Activated CD4-positive, alpha-beta memory T cell treated with anti-CD3 and anti-CD28 coated beads, Interleukin-2, amount 10 ng/mL, durations not matched to agents 7 days and 5 days (primary cell): Measurements from ENCODE around the gene DNAJC5G. TPM values are rescaled to one million over a fixed set of nuclear protein-coding genes. Genes with fewer than 3 reads are reported as not detected.
A peak's percentile ranks its signal among the peaks of the same experiment; 100 is the strongest.
"Not testable (repeated sequence)": the region's sequence is repeated elsewhere in the genome, so short reads cannot be mapped to it uniquely, and the experiment has no call there.

ENCODE experiments used
- CTCF ChIA-PET: fragments of 350-600 bp; sonication (Branson Sonifier 250); formaldehyde crosslinking; loops from one replicate; lab custom pipeline; 2021; ENCODE audit warnings: antibody characterized with exemption, inconsistent platforms; lab: Charles Lee
- POLR2A ChIA-PET: fragments of 350-600 bp; sonication (Branson Sonifier 250); formaldehyde crosslinking; loops from one replicate; lab custom pipeline; 2021; ENCODE audit warnings: antibody characterized with exemption; lab: Charles Lee
- DNase-seq: peaks from one replicate; pipeline ENCODE4 v3.0.0-alpha.2; 2020
- H3K27ac Mint-ChIP-seq: one replicate; pipeline ENCODE4 v1.8.0; 2021; ENCODE audit warnings: mild to moderate bottlenecking, mixed read lengths
- H3K27me3 Mint-ChIP-seq: one replicate; pipeline ENCODE4 v1.8.0; 2021; ENCODE audit warnings: mixed read lengths
- H3K36me3 Mint-ChIP-seq: one replicate; pipeline ENCODE4 v1.8.0; 2021; ENCODE audit warnings: low read depth, mixed read lengths
- H3K4me1 Mint-ChIP-seq: one replicate; pipeline ENCODE4 v1.8.0; 2021; ENCODE audit warnings: mixed read lengths
- H3K4me3 Mint-ChIP-seq: one replicate; pipeline ENCODE4 v1.8.0; 2021; ENCODE audit warnings: mild to moderate bottlenecking, mixed read lengths
- H3K9me3 Mint-ChIP-seq: one replicate; pipeline ENCODE4 v1.8.0; 2021; ENCODE audit warnings: mixed read lengths
- total RNA-seq, 2 experiments: library from RNA; stranded (reverse); gene quantifications; one replicate each; pipeline ENCODE4 v1.2.3, GENCODE V29; 2021

DNAJC5G gene
- total RNA-seq, 2 experiments from 2014 or later, result not detected

- H3K27ac Mint-ChIP-seq, result no peak overlapping the region
- no peak for DNase-seq
- no peaks in the 10 kb centered on the region for H3K9me3 Mint-ChIP-seq
- ChIA-PET POLR2A (no interaction called here), CTCF (interaction anchor here (5.6 kb wide), 1 partner anchor 19 kb away, joined by 38 read pairs; the partner anchor contains the start of gene TRIM54)
- peaks cover 34% of the 10 kb centered on the region for H3K4me1 Mint-ChIP-seq
- H3K36me3 Mint-ChIP-seq, result no peaks in the 10 kb centered on the region
- H3K27me3 Mint-ChIP-seq, result peaks cover 54% of the 10 kb centered on the region
- peak overlapping the region; percentile 48 for H3K4me3 Mint-ChIP-seq
These were observed 13.8 kb upstream of the DNAJC5G start for GRCh38 chr2:27261241-27261925.

GRCh38 chr2:27261926-27262298 lies 13.3 kb upstream of the DNAJC5G start:
- Mint-ChIP-seq H3K27ac (no peak overlapping the region), H3K4me3 (peak overlapping the region; percentile 48), H3K27me3 (peaks cover 50% of the 10 kb centered on the region), H3K36me3 (no peaks in the 10 kb centered on the region), H3K9me3 (no peaks in the 10 kb centered on the region), H3K4me1 (peaks cover 34% of the 10 kb centered on the region)
- ChIA-PET POLR2A (interaction anchor here (0.9 kb wide), 1 partner anchor 13 kb away, joined by 4 read pairs; no protein-coding TSS in a partner anchor), CTCF (interaction anchor here (5.6 kb wide), 1 partner anchor 19 kb away, joined by 38 read pairs; the partner anchor contains the start of gene TRIM54)
- no peak for DNase-seq

GRCh38 chr2:27262379-27263286 lies 12.6 kb upstream of the DNAJC5G start, which contains the start of gene SLC30A3:
Gene SLC30A3, minus strand, starts transcription at chr2:27263047. Its CDS starts 141 bp downstream, at chr2:27262906.
- CTCF ChIA-PET, result interaction anchor here (1.4 to 5.6 kb wide), 4 partner anchors 10 to 165 kb away, joined by 3 to 38 read pairs (median 11); partner anchors contain the start of gene TRIM54
- no peaks in the 10 kb centered on the region for H3K9me3 Mint-ChIP-seq
- POLR2A ChIA-PET, result interaction anchor here (0.9 to 1.3 kb wide), 2 partner anchors 13 to 17 kb away, joined by 4 read pairs; no protein-coding TSS in a partner anchor
- no peak within 1 kb of the TSS for H3K27ac Mint-ChIP-seq
- H3K27me3 Mint-ChIP-seq, result peaks cover 47% of the 10 kb centered on the region
- H3K36me3 Mint-ChIP-seq, result no peaks in the 10 kb centered on the region
- H3K4me1 Mint-ChIP-seq, result peaks cover 34% of the 10 kb centered on the region
- peak; percentile 80 for DNase-seq
- H3K4me3 Mint-ChIP-seq, result peak within 1 kb of the TSS; percentile 78

- H3K36me3 Mint-ChIP-seq, result no peaks in the 10 kb centered on the region
- no peaks in the 10 kb centered on the region for H3K9me3 Mint-ChIP-seq
- H3K27me3 Mint-ChIP-seq, result peaks cover 45% of the 10 kb centered on the region
- no peak overlapping the region for H3K27ac Mint-ChIP-seq
- ChIA-PET CTCF (interaction anchor here (1.4 to 5.6 kb wide), 5 partner anchors 9 to 166 kb away, joined by 3 to 38 read pairs (median 7); partner anchors contain the start of gene TRIM54), POLR2A (interaction anchor here (1.1 to 1.9 kb wide), 4 partner anchors 13 to 51 kb away, joined by 3 to 5 read pairs (median 4); partner anchors contain the start of gene TRIM54)
- no peak for DNase-seq
- peaks cover 34% of the 10 kb centered on the region for H3K4me1 Mint-ChIP-seq
- peak overlapping the region; percentile 78 for H3K4me3 Mint-ChIP-seq
These were observed 11.7 kb upstream of the DNAJC5G start for GRCh38 chr2:27263287-27264252.

- peak overlapping the region; percentile 78 for H3K4me3 Mint-ChIP-seq
- H3K27ac Mint-ChIP-seq, result no peak overlapping the region
- no peaks in the 10 kb centered on the region for H3K36me3 Mint-ChIP-seq
- peaks cover 43% of the 10 kb centered on the region for H3K27me3 Mint-ChIP-seq
- no peak for DNase-seq
- H3K4me1 Mint-ChIP-seq, result peaks cover 34% of the 10 kb centered on the region
- no peaks in the 10 kb centered on the region for H3K9me3 Mint-ChIP-seq
- CTCF ChIA-PET, result interaction anchor here (1.3 to 5.6 kb wide), 6 partner anchors 8 to 105 kb away, joined by 3 to 38 read pairs (median 5); partner anchors contain the start of gene TRIM54
- POLR2A ChIA-PET, result interaction anchor here (1.1 to 1.9 kb wide), 4 partner anchors 12 to 50 kb away, joined by 3 to 5 read pairs (median 4); partner anchors contain the start of gene TRIM54
These were observed 10.9 kb upstream of the DNAJC5G start for GRCh38 chr2:27264253-27264752.

GRCh38 chr2:27264753-27265535 lies 10.3 kb upstream of the DNAJC5G start:
- peak; percentile 47 for DNase-seq
- Mint-ChIP-seq H3K27ac (no peak overlapping the region), H3K4me3 (peak overlapping the region; percentile 50), H3K9me3 (no peaks in the 10 kb centered on the region), H3K36me3 (no peaks in the 10 kb centered on the region), H3K4me1 (peaks cover 34% of the 10 kb centered on the region), H3K27me3 (peaks cover 46% of the 10 kb centered on the region)
- ChIA-PET POLR2A (interaction anchor here (0.9 to 1.9 kb wide), 6 partner anchors 11 to 50 kb away, joined by 3 to 5 read pairs (median 3); no protein-coding TSS in a partner anchor), CTCF (interaction anchor here (0.9 to 5.6 kb wide), 10 partner anchors 8 to 109 kb away, joined by 3 to 38 read pairs (median 3); partner anchors contain the start of gene TRIM54)

- Mint-ChIP-seq H3K36me3 (no peaks in the 10 kb centered on the region), H3K27me3 (peaks cover 44% of the 10 kb centered on the region), H3K4me3 (peak overlapping the region; percentile 25), H3K9me3 (no peaks in the 10 kb centered on the region), H3K4me1 (peaks cover 34% of the 10 kb centered on the region), H3K27ac (no peak overlapping the region)
- POLR2A ChIA-PET, result interaction anchor here (0.9 to 1.9 kb wide), 5 partner anchors 11 to 27 kb away, joined by 3 to 5 read pairs (median 3); no protein-coding TSS in a partner anchor
- CTCF ChIA-PET, result interaction anchor here (0.9 to 5.6 kb wide), 8 partner anchors 15 to 108 kb away, joined by 3 to 38 read pairs (median 3); partner anchors contain the start of gene TRIM54
- no peak for DNase-seq
These were observed 9.7 kb upstream of the DNAJC5G start for GRCh38 chr2:27265536-27265870.

- POLR2A ChIA-PET, result not testable (repeated sequence)
These were observed 6.9 kb upstream of the DNAJC5G start for GRCh38 chr2:27268296-27268695.

GRCh38 chr2:27270131-27270530 lies 5.1 kb upstream of the DNAJC5G start:
- Mint-ChIP-seq H3K27me3 (peaks cover 27% of the 10 kb centered on the region), H3K4me1 (peaks cover 10% of the 10 kb centered on the region), H3K9me3 (no peaks in the 10 kb centered on the region), H3K4me3 (no peak overlapping the region), H3K36me3 (no peaks in the 10 kb centered on the region), H3K27ac (no peak overlapping the region)
- ChIA-PET CTCF (interaction anchor here (0.6 to 2.5 kb wide), 3 partner anchors 9 to 125 kb away, joined by 3 to 19 read pairs (median 5); no protein-coding TSS in a partner anchor), POLR2A (no interaction called here)
- DNase-seq, result no peak

More at GRCh38 chr2:27268296-27268695, 6.9 kb upstream of the DNAJC5G start:
- H3K27ac Mint-ChIP-seq, H3K36me3 Mint-ChIP-seq, CTCF ChIA-PET, DNase-seq, H3K9me3 Mint-ChIP-seq, H3K4me3 Mint-ChIP-seq: not testable (repeated sequence)
- H3K27me3 Mint-ChIP-seq, result peaks cover 35% of the 10 kb centered on the region
- peaks cover 24% of the 10 kb centered on the region for H3K4me1 Mint-ChIP-seq

GRCh38 chr2:27270670-27271069 lies 4.6 kb upstream of the DNAJC5G start:
- H3K4me3 Mint-ChIP-seq, result no peak overlapping the region
- no peaks in the 10 kb centered on the region for H3K36me3 Mint-ChIP-seq
- no peak for DNase-seq
- H3K27ac Mint-ChIP-seq, result no peak overlapping the region
- peaks cover 5% of the 10 kb centered on the region for H3K4me1 Mint-ChIP-seq
- no peaks in the 10 kb centered on the region for H3K9me3 Mint-ChIP-seq
- ChIA-PET CTCF (interaction anchor here (0.6 to 2.5 kb wide), 3 partner anchors 9 to 125 kb away, joined by 3 to 19 read pairs (median 5); no protein-coding TSS in a partner anchor), POLR2A (interaction anchor here (1.1 kb wide), 1 partner anchor 30 kb away, joined by 3 read pairs; no protein-coding TSS in a partner anchor)
- peaks cover 27% of the 10 kb centered on the region for H3K27me3 Mint-ChIP-seq
